Activated T-cell treated with anti-CD3 and anti-CD28 coated beads for 24 hours (primary cell): Measurements from ENCODE around the gene PALLD.

Experiments used
- DNase-seq: peaks from one replicate; pipeline ENCODE4 v3.0.0-alpha.2; 2020; ENCODE audit warnings: low read depth

Gene PALLD

DNA sequence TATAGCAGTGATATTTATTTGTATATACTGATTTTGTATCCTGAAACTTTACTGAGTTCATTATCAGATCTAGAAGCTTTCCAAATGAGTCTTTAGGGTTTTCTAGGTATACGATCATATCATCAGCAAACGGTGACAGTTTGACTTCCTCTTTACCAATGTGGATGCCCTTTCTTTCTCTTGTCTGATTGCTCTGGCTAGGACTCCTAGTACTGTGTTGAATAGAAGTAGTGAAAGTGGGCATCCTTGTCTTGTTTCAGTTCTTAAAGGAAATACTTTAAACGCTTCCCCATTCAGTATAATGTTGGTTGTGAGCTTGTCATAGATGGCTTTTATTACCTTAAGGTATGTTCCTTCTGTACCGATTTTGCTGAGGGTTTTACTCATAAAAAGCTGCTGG lies 475.7 kb downstream of the PALLD start:
- DNase-seq, result no peak
